Thyroid gland (tissue), 4 donors: ENCODE measurements around the gene ABCB8. TPM values are rescaled to one million over a fixed set of nuclear protein-coding genes. Genes with fewer than 3 reads are reported as not detected.

Source experiments
- DNase-seq, 2 donors: peaks; one replicate each; pipeline ENCODE4 v3.0.0-alpha.2; 2019
- H3K27ac ChIP-seq, 3 donors: fragments of 200-600 bp; sonication (generic); 1 replicate in 2 of 3; 2 replicates in 1 of 3; pipeline ENCODE4 v1.5.1; 2016 to 2019; ENCODE audit warnings: mild to moderate bottlenecking in 1 of 3, moderate library complexity in 1 of 3
- H3K27me3 ChIP-seq: fragments of 200-600 bp; sonication (generic); one replicate; pipeline ENCODE4 v1.5.1; 2019
- H3K36me3 ChIP-seq, 2 donors: fragments of 200-600 bp; sonication (generic); one replicate each; pipeline ENCODE4 v1.5.1; 2016 to 2019
- H3K4me1 ChIP-seq, 2 donors: fragments of 200-600 bp; sonication (generic); one replicate each; pipeline ENCODE4 v1.5.1; 2017 to 2019
- H3K4me3 ChIP-seq, 3 donors: fragments of 200-600 bp; sonication (generic); replicated peaks in 1 of 3; 1 replicate in 2 of 3; 2 replicates in 1 of 3; pipeline ENCODE4 v1.5.1; 2016; ENCODE audit warnings: mild to moderate bottlenecking in 1 of 3
- H3K9me3 ChIP-seq: fragments of 200-600 bp; sonication (generic); one replicate; pipeline ENCODE4 v1.5.1; 2017
- CTCF ChIP-seq, 6 experiments: fragments of 200-600 bp in 3 of 6; fragments of 450-650 bp in 3 of 6; sonication (generic) in 3 of 6; IDR thresholded peaks; one replicate each; pipeline ENCODE4 v1.5.1; 2016 to 2019; ENCODE audit warnings: antibody characterized with exemption in 6 of 6, mild to moderate bottlenecking in 2 of 6, inconsistent platforms in 1 of 6, moderate library complexity in 1 of 6
- POLR2A ChIP-seq, 2 donors: fragments of 450-650 bp; IDR thresholded peaks; one replicate each; pipeline ENCODE4 v1.6.1; 2017; ENCODE audit warnings: antibody characterized with exemption in 2 of 2, mild to moderate bottlenecking in 2 of 2, moderate library complexity in 1 of 2
- WGBS, 2 donors: methylation state at CpG; one replicate each; pipeline ENCODE4 v1.1.5; 2017; 5-methylcytosine and 5-hydroxymethylcytosine counted together
- intact Hi-C: fragments of 100-400 bp; cut with DNase I; formaldehyde crosslinking; loops from one replicate; pipeline ENCODE4 v1.15.1; 2023
- total RNA-seq, 4 donors: library from RNA; depleted of rRNA; stranded (reverse); fragments of >200 nt; gene quantifications; one replicate each; pipeline ENCODE4 v1.2.3, GENCODE V29; 2016

ABCB8 gene
- total RNA-seq, 4 donors from 2014 or later: 39.0 to 74.2 (median 60.9) TPM

- no peaks in the 10 kb centered on the region for H3K27me3 ChIP-seq
- intact Hi-C loops: no loop called here
- WGBS, 2 donors: 0 to 1% methylated on average over 24 to 30 of the region's 30 CpGs
- H3K4me1 ChIP-seq: peaks cover 35 to 42% of the 10 kb centered on the region in 2 donors
- TF ChIP-seq POLR2A (IDR thresholded peaks at IDR 0.05) (no peak), CTCF (IDR thresholded peaks at IDR 0.05) (no peak)
- no peaks in the 10 kb centered on the region for H3K9me3 ChIP-seq
- peak within 1 kb of the TSS; percentile 31 to 91 (median 57) for H3K4me3 ChIP-seq
- no peak for DNase-seq
- no peaks in the 10 kb centered on the region for H3K36me3 ChIP-seq
- H3K27ac ChIP-seq: peak within 1 kb of the TSS; percentile 88 to 98 (median 92)
Measured at GRCh38 chr7:151057506-151057988, 29.3 kb downstream of the ABCB8 start, which contains the start of gene CDK5. TSS of gene CDK5 (minus strand) at chr7:151057897. CDS start at chr7:151057848, 49 bp downstream.

- Histone ChIP-seq H3K27me3 (no peaks in the 10 kb centered on the region), H3K9me3 (no peaks in the 10 kb centered on the region), H3K27ac (peak overlapping the region; percentile 88 to 98 (median 92)), H3K4me3 (peak overlapping the region in 1 of 3 donors; percentile 57), H3K4me1 (peaks cover 35 to 46% of the 10 kb centered on the region in 2 donors), H3K36me3 (no peaks in the 10 kb centered on the region)
- intact Hi-C loops: no loop called here
- 1% methylated on average over 39 of the region's 46 CpGs for WGBS, 2 donors
- peak; percentile 99 to 100 for DNase-seq
- TF ChIP-seq POLR2A (IDR thresholded peaks at IDR 0.05): peak in 1 of 2 donors; percentile 92
- no peak for TF ChIP-seq CTCF (IDR thresholded peaks at IDR 0.05)
Measured at GRCh38 chr7:151057989-151058780, 29.9 kb downstream of the ABCB8 start.

GRCh38 chr7:151058781-151059366 is 30.6 kb downstream of the ABCB8 start:
- Histone ChIP-seq H3K4me3 (peak overlapping the region; percentile 58 to 89 (median 78)), H3K9me3 (no peaks in the 10 kb centered on the region), H3K27ac (peak overlapping the region; percentile 88 to 98 (median 92)), H3K4me1 (peaks cover 35 to 46% of the 10 kb centered on the region in 2 donors), H3K36me3 (no peaks in the 10 kb centered on the region), H3K27me3 (no peaks in the 10 kb centered on the region)
- intact Hi-C loops: no loop called here
- no peak for DNase-seq
- TF ChIP-seq POLR2A (IDR thresholded peaks at IDR 0.05) (peak in 1 of 2 donors; percentile 31), CTCF (IDR thresholded peaks at IDR 0.05) (no peak)
- 5 to 9% methylated on average over 15 to 18 of the region's 18 CpGs for WGBS, 2 donors

- Histone ChIP-seq H3K36me3 (peaks cover 3% of the 10 kb centered on the region in 2 donors), H3K4me3 (peak within 1 kb of the TSS; percentile 58 to 89 (median 78)), H3K4me1 (peaks cover 35 to 46% of the 10 kb centered on the region in 2 donors), H3K27me3 (no peaks in the 10 kb centered on the region), H3K27ac (peak within 1 kb of the TSS; percentile 88 to 98 (median 92)), H3K9me3 (no peaks in the 10 kb centered on the region)
- intact Hi-C loops: no loop called here
- WGBS, 2 donors: 2% methylated on average over 28 to 32 of the region's 75 CpGs
- peak; percentile 70 to 78 for DNase-seq
- TF ChIP-seq CTCF (IDR thresholded peaks at IDR 0.05): peak in 2 of 6 experiments; percentile 10 to 51
- TF ChIP-seq POLR2A (IDR thresholded peaks at IDR 0.05): peak in 1 of 2 donors; percentile 57
Measured at GRCh38 chr7:151059367-151060112, 31.3 kb downstream of the ABCB8 start, which contains the start of gene SLC4A2. TSS of gene SLC4A2 (plus strand) at chr7:151059589. CDS start at chr7:151061988, 2,399 bp downstream.
